ENCODE data around the gene AGAP1.

GRCh38 chr2:235611349-235611748 lies 117.5 kb downstream of the AGAP1 start:
- TF ChIP-seq, protein P1, sequence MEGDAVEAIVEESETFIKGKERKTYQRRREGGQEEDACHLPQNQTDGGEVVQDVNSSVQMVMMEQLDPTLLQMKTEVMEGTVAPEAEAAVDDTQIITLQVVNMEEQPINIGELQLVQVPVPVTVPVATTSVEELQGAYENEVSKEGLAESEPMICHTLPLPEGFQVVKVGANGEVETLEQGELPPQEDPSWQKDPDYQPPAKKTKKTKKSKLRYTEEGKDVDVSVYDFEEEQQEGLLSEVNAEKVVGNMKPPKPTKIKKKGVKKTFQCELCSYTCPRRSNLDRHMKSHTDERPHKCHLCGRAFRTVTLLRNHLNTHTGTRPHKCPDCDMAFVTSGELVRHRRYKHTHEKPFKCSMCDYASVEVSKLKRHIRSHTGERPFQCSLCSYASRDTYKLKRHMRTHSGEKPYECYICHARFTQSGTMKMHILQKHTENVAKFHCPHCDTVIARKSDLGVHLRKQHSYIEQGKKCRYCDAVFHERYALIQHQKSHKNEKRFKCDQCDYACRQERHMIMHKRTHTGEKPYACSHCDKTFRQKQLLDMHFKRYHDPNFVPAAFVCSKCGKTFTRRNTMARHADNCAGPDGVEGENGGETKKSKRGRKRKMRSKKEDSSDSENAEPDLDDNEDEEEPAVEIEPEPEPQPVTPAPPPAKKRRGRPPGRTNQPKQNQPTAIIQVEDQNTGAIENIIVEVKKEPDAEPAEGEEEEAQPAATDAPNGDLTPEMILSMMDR (IDR thresholded peaks at IDR 0.05): no peak
- TF ChIP-seq POLR2A (IDR thresholded peaks at IDR 0.05): no peak

All from uterus (tissue), 2 donors.